ENCODE results near the gene LXN.
A peak's percentile ranks its signal among the peaks of the same experiment; 100 is the strongest.

Gene LXN

GRCh38 chr3:158672215-158673176 lies at the start of gene LXN:
LXN (minus strand) TSS chr3:158672648; CDS start chr3:158672478, 170 bp downstream.
- ChIA-PET POLR2A (interaction anchor here (0.7 to 1.0 kb wide), 2 partner anchors 30 to 36 kb away, joined by 3 to 4 read pairs; no protein-coding TSS in a partner anchor), CTCF (interaction anchor here (0.6 to 8.1 kb wide), 16 partner anchors 8 to 125 kb away, joined by 3 to 71 read pairs (median 4); no protein-coding TSS in a partner anchor)
- H3K4me3 ChIP-seq (ENCODE audit: low read depth, low read length) = peak within 1 kb of the TSS; percentile 71
- DNase-seq (ENCODE audit: low read depth, low spot score) = peak; percentile 33
- TF ChIP-seq CTCF (IDR thresholded peaks at IDR 0.05; ENCODE audit: insufficient read depth, low read length, missing control alignments) = peak; percentile 96

- DNase-seq (ENCODE audit: low read depth, low spot score) = no peak
- H3K4me3 ChIP-seq (ENCODE audit: low read depth, low read length) = no peak overlapping the region
- CTCF ChIA-PET = interaction anchor here (0.7 to 11.2 kb wide), 3 partner anchors 62 to 66 kb away, joined by 3 to 358 read pairs (median 9); no protein-coding TSS in a partner anchor
- no peak for TF ChIP-seq CTCF (IDR thresholded peaks at IDR 0.05; ENCODE audit: insufficient read depth, low read length, missing control alignments)
- POLR2A ChIA-PET = no interaction called here
Observed at GRCh38 chr3:158722108-158722507, 49.7 kb upstream of the LXN start.

- CTCF ChIA-PET = interaction anchor here (1.0 to 8.4 kb wide), 8 partner anchors 9 to 179 kb away, joined by 3 to 78 read pairs (median 4); partner anchors contain the start of genes GFM1 and MFSD1
- TF ChIP-seq CTCF (IDR thresholded peaks at IDR 0.05; ENCODE audit: insufficient read depth, low read length, missing control alignments) = no peak
- H3K4me3 ChIP-seq (ENCODE audit: low read depth, low read length) = no peak overlapping the region
- POLR2A ChIA-PET = interaction anchor here (0.6 to 1.2 kb wide), 2 partner anchors 9 to 60 kb away, joined by 3 read pairs; no protein-coding TSS in a partner anchor
- DNase-seq (ENCODE audit: low read depth, low spot score) = peak; percentile 91
Observed at GRCh38 chr3:158718490-158719170, 46.2 kb upstream of the LXN start.

- no peak for TF ChIP-seq CTCF (IDR thresholded peaks at IDR 0.05; ENCODE audit: insufficient read depth, low read length, missing control alignments)
- no peak for DNase-seq (ENCODE audit: low read depth, low spot score)
- ChIA-PET POLR2A (interaction anchor here (1.2 kb wide), 1 partner anchor 8 kb away, joined by 3 read pairs; no protein-coding TSS in a partner anchor), CTCF (interaction anchor here (0.9 to 8.4 kb wide), 6 partner anchors 10 to 178 kb away, joined by 3 to 78 read pairs (median 8); no protein-coding TSS in a partner anchor)
- no peak overlapping the region for H3K4me3 ChIP-seq (ENCODE audit: low read depth, low read length)
Observed at GRCh38 chr3:158717576-158717975, 45.1 kb upstream of the LXN start.

- TF ChIP-seq CTCF (IDR thresholded peaks at IDR 0.05; ENCODE audit: insufficient read depth, low read length, missing control alignments) = no peak
- POLR2A ChIA-PET = no interaction called here
- no peak for DNase-seq (ENCODE audit: low read depth, low spot score)
- no peak overlapping the region for H3K4me3 ChIP-seq (ENCODE audit: low read depth, low read length)
- CTCF ChIA-PET = interaction anchor here (0.8 to 8.4 kb wide), 8 partner anchors 10 to 82 kb away, joined by 3 to 78 read pairs (median 6); partner anchors contain the start of gene GFM1
Observed at GRCh38 chr3:158713094-158713499, 40.6 kb upstream of the LXN start.

All from AG04449 (cell line).